Stomach (tissue), 4 donors: ENCODE measurements around the gene MGAT5.

Experiments
- CTCF ChIP-seq, 7 experiments: fragments of 450-650 bp in 4 of 7; fragments of 200-600 bp in 3 of 7; sonication (generic) in 3 of 7; IDR thresholded peaks; one replicate each; pipeline ENCODE4 v1.5.1; 2016 to 2019; ENCODE audit warnings: antibody characterized with exemption in 7 of 7, control low read depth in 2 of 7, mild to moderate bottlenecking in 1 of 7
- EP300 ChIP-seq: sonication (generic); formaldehyde crosslinking; IDR thresholded peaks from one replicate; pipeline ENCODE4 v1.6.1; 2017; ENCODE audit warnings: antibody characterized with exemption
- POLR2A ChIP-seq, 4 donors: fragments of 450-650 bp; IDR thresholded peaks; one replicate each; pipeline ENCODE4 v1.6.1; 2016; ENCODE audit warnings: antibody characterized with exemption in 4 of 4, control low read depth in 2 of 4, mild to moderate bottlenecking in 1 of 4, moderate library complexity in 1 of 4

GRCh38 chr2:134451347-134451630 lies 197.4 kb downstream of the MGAT5 start:
- TF ChIP-seq POLR2A (IDR thresholded peaks at IDR 0.05) = no peak
- no peak for TF ChIP-seq CTCF (IDR thresholded peaks at IDR 0.05)
- TF ChIP-seq EP300 = no peak
